H1 (cell line): Measurements from ENCODE around the gene PRIMA1. TPM values are rescaled to one million over a fixed set of nuclear protein-coding genes. Genes with fewer than 3 reads are reported as not detected.

Experiments
- CTCF ChIA-PET: fragments of 300-600 bp; sonication (Branson Sonifier 250); formaldehyde crosslinking; loops from one replicate; lab custom pipeline; 2021; ENCODE audit not compliant: partially characterized antibody; lab: Charles Lee
- POLR2A ChIA-PET: fragments of 300-600 bp; sonication (Branson Sonifier 250); formaldehyde crosslinking; loops from one replicate; lab custom pipeline; 2021; ENCODE audit warnings: inconsistent platforms; ENCODE audit not compliant: partially characterized antibody; lab: Charles Lee
- DNase-seq, 2 experiments: peaks; one replicate each; pipeline versions ENCODE4 v3.0.0 to v3.0.0-alpha.2; 2010 to 2022; ENCODE audit warnings: low spot score in 2 of 2, low read depth in 1 of 2, mixed read lengths in 1 of 2
- FAIRE-seq: peaks from 2 replicates; lab custom pipeline; 2011; peaks lifted over from hg19 to GRCh38; lab: Jason Lieb, UNC
- H2AFZ ChIP-seq: 2 replicates; pipeline ENCODE4 v1.8.1; 2012; ENCODE audit warnings: low read length, inconsistent platforms
- H2AK5ac ChIP-seq: 2 replicates; pipeline ENCODE4 v1.6.1; 2013; ENCODE audit warnings: low read depth, low read length
- H2BK120ac ChIP-seq: replicated peaks from 2 replicates; pipeline ENCODE3; 2013; ENCODE audit warnings: low read depth, low read length, inconsistent platforms
- H2BK12ac ChIP-seq: 2 replicates; pipeline ENCODE4 v1.6.1; 2013; ENCODE audit warnings: low read depth, low read length
- H2BK15ac ChIP-seq: 2 replicates; pipeline ENCODE4 v1.6.1; 2013; ENCODE audit warnings: low read length
- H2BK20ac ChIP-seq: 2 replicates; pipeline ENCODE4 v1.6.1; 2013; ENCODE audit warnings: low read length
- H2BK5ac ChIP-seq: 2 replicates; pipeline ENCODE4 v1.6.1; 2013; ENCODE audit warnings: low read depth, low read length
- H3K14ac ChIP-seq: 2 replicates; pipeline ENCODE4 v1.6.1; 2013; ENCODE audit warnings: inconsistent platforms; ENCODE audit not compliant: insufficient read length
- H3K18ac ChIP-seq: 2 replicates; pipeline ENCODE4 v1.6.1; 2013; ENCODE audit warnings: low read length; ENCODE audit errors: extremely low read depth
- H3K23ac ChIP-seq: 2 replicates; pipeline ENCODE4 v1.6.1; 2013; ENCODE audit warnings: inconsistent platforms; ENCODE audit not compliant: insufficient read length
- H3K23me2 ChIP-seq: 2 replicates; pipeline ENCODE4 v1.6.1; 2013; ENCODE audit warnings: low read depth, low read length
- H3K27ac ChIP-seq: 2 replicates; pipeline ENCODE4 v1.6.1; 2011; ENCODE audit warnings: low read depth, low read length, inconsistent platforms
- H3K27me3 ChIP-seq, 4 experiments: replicated peaks in 1 of 4; 1 replicate in 1 of 4; 2 replicates in 3 of 4; pipeline versions ENCODE4 v1.6.1 to v1.8.1; 2011 to 2013; ENCODE audit warnings: low read length in 3 of 4, mild to moderate bottlenecking in 3 of 4, inconsistent platforms in 2 of 4, mixed read lengths in 2 of 4, moderate library complexity in 1 of 4; ENCODE audit not compliant: control insufficient read depth in 3 of 4, insufficient read depth in 3 of 4; ENCODE audit errors: extremely low read depth in 1 of 4
- H3K36me3 ChIP-seq, 4 experiments: 2 replicates each; pipeline versions ENCODE4 v1.6.1 to v1.8.1; 2011 to 2013; ENCODE audit warnings: mild to moderate bottlenecking in 4 of 4, low read length in 3 of 4, moderate library complexity in 2 of 4, control low read depth in 1 of 4, inconsistent platforms in 1 of 4; ENCODE audit not compliant: insufficient read depth in 4 of 4, control insufficient read depth in 2 of 4
- H3K4ac ChIP-seq: replicated peaks from 2 replicates; pipeline ENCODE3; 2013; ENCODE audit warnings: low read length, low read depth, mixed read lengths, inconsistent platforms; ENCODE audit not compliant: insufficient read length
- H3K4me1 ChIP-seq, 4 experiments: replicated peaks in 1 of 4; 1 replicate in 1 of 4; 2 replicates in 3 of 4; pipeline versions ENCODE4 v1.6.1 to v1.8.1; 2011 to 2013; ENCODE audit warnings: low read length in 3 of 4, inconsistent platforms in 2 of 4, mixed read lengths in 1 of 4; ENCODE audit not compliant: insufficient read depth in 4 of 4, control insufficient read depth in 3 of 4
- H3K4me2 ChIP-seq, 2 experiments: 2 replicates each; pipeline versions ENCODE4 v1.6.1 to v1.8.1; 2011 to 2013; ENCODE audit warnings: low read depth in 2 of 2, low read length in 2 of 2, control low read depth in 1 of 2, inconsistent platforms in 1 of 2, mild to moderate bottlenecking in 1 of 2; ENCODE audit not compliant: insufficient read depth in 1 of 2
- H3K4me3 ChIP-seq, 4 experiments: fragments of 200-600, 300-600 bp in 1 of 4; sonication (generic), shearing (Covaris generic), sonication (Bioruptor Twin) in 1 of 4; 2 replicates each; pipeline versions ENCODE4 v1.5.1 to v1.8.1; 2011 to 2016; ENCODE audit warnings: low read length in 4 of 4, low read depth in 3 of 4, control low read depth in 2 of 4, inconsistent platforms in 2 of 4, mild to moderate bottlenecking in 2 of 4, mixed read lengths in 1 of 4, moderate library complexity in 1 of 4; ENCODE audit not compliant: insufficient read depth in 2 of 4; ENCODE audit errors: extremely low read depth in 1 of 4
- H3K56ac ChIP-seq: replicated peaks from 2 replicates; pipeline ENCODE3; 2013; ENCODE audit warnings: low read depth, mild to moderate bottlenecking, mixed read lengths, low read length, inconsistent platforms; ENCODE audit not compliant: insufficient read length
- H3K79me1 ChIP-seq: 2 replicates; pipeline ENCODE4 v1.6.1; 2013; ENCODE audit warnings: low read depth, low read length, control low read depth
- H3K79me2 ChIP-seq, 2 experiments: 2 replicates each; pipeline versions ENCODE4 v1.6.1 to v1.8.1; 2012 to 2013; ENCODE audit warnings: low read length in 2 of 2, mild to moderate bottlenecking in 2 of 2, inconsistent platforms in 1 of 2; ENCODE audit not compliant: insufficient read depth in 2 of 2, control insufficient read depth in 1 of 2
- H3K9ac ChIP-seq, 4 experiments: replicated peaks in 1 of 4; 1 replicate in 1 of 4; 2 replicates in 3 of 4; pipeline versions ENCODE4 v1.6.1 to v1.8.1; 2011 to 2013; ENCODE audit warnings: low read depth in 3 of 4, low read length in 3 of 4, control low read depth in 2 of 4, mild to moderate bottlenecking in 2 of 4, moderate library complexity in 2 of 4, inconsistent platforms in 1 of 4; ENCODE audit errors: extremely low read depth in 1 of 4
- H3K9me3 ChIP-seq, 2 experiments: 2 replicates each; pipeline versions ENCODE4 v1.6.1 to v1.8.1; 2012 to 2013; ENCODE audit warnings: mild to moderate bottlenecking in 2 of 2, moderate library complexity in 2 of 2, control low read depth in 1 of 2, inconsistent platforms in 1 of 2, low read depth in 1 of 2, low read length in 1 of 2, mixed read lengths in 1 of 2; ENCODE audit not compliant: insufficient read depth in 2 of 2
- H4K20me1 ChIP-seq, 2 experiments: replicated peaks in 1 of 2; 2 replicates each; pipeline versions ENCODE3 to v1.8.1; 2011 to 2013; ENCODE audit warnings: inconsistent platforms in 2 of 2, low read length in 2 of 2, mild to moderate bottlenecking in 1 of 2; ENCODE audit not compliant: insufficient read depth in 2 of 2, control insufficient read depth in 1 of 2
- H4K5ac ChIP-seq: 2 replicates; pipeline ENCODE4 v1.6.1; 2013; ENCODE audit warnings: low read length, low read depth, mixed read lengths, inconsistent platforms; ENCODE audit not compliant: insufficient read length
- H4K8ac ChIP-seq: 2 replicates; pipeline ENCODE4 v1.8.0; 2013; ENCODE audit warnings: mild to moderate bottlenecking, moderate library complexity, low read length, inconsistent platforms; ENCODE audit not compliant: insufficient read depth; ENCODE audit errors: extremely low read depth
- H4K91ac ChIP-seq: replicated peaks from 2 replicates; pipeline ENCODE3; 2013; ENCODE audit warnings: low read length, mixed read lengths, inconsistent platforms; ENCODE audit not compliant: insufficient read length
- HDAC2 ChIP-seq, 2 experiments: fragments of 300-600 bp in 1 of 2; sonication (generic) in 1 of 2; IDR thresholded peaks; 2 replicates each; pipeline ENCODE4 v1.6.1; 2011 to 2012; ENCODE audit warnings: low read depth in 2 of 2, low read length in 2 of 2, mild to moderate bottlenecking in 2 of 2, moderate library complexity in 2 of 2, borderline replicate concordance in 1 of 2, inconsistent platforms in 1 of 2
- MAFK ChIP-seq: IDR thresholded peaks from 2 replicates; pipeline ENCODE4 v1.6.1; 2012; ENCODE audit warnings: low read depth, mild to moderate bottlenecking, improper control_type of control experiment, low read length
- WGBS, 2 experiments: shearing (Covaris generic) in 1 of 2; methylation state at CpG; one replicate each; pipeline versions ENCODE4 v1.1.6 to v1.1.7; 2013 to 2015; ENCODE audit warnings: low lambda C conversion rate in 2 of 2, mixed read lengths in 2 of 2, inconsistent platforms in 1 of 2, low coverage in 1 of 2, missing lambda C conversion rate in 1 of 2; ENCODE audit not compliant: insufficient replicate concordance in 2 of 2, insufficient coverage in 1 of 2, insufficient read length in 1 of 2; ENCODE audit errors: extremely low coverage in 1 of 2, missing lambda C conversion rate in 1 of 2; 5-methylcytosine and 5-hydroxymethylcytosine counted together
- polyA plus RNA-seq, 7 experiments: library from polyadenylated mRNA; depleted of rRNA in 3 of 7; stranded (reverse) in 5 of 7; unstranded in 2 of 7; fragments of >200 nt in 5 of 7; fragments of 200-250 nt in 2 of 7; gene quantifications; 1 replicate in 5 of 7; 2 replicates in 1 of 7; 4 replicates in 1 of 7; pipeline versions ENCODE4 v1.2.1 to v1.2.3, GENCODE V29; 2011 to 2013; ENCODE audit warnings: missing spikeins in 2 of 7, mixed read lengths in 2 of 7
- total RNA-seq: library from RNA; stranded (reverse); fragmentation: NEBNext Ultra II Directional; extraction: Animal tissue kit (Norgen Biotek cat#: 25700); gene quantifications from 2 replicates; pipeline ENCODE4 v1.2.1, GENCODE V29; 2021

PRIMA1 gene
- total and polyA plus RNA-seq, 2 of the 8 experiments (the other 6 are each of a cell fraction or from before 2014, with no cell fraction given), result 2.8 to 4.5 TPM

GRCh38 chr14:93765970-93766369 lies 22.3 kb downstream of the PRIMA1 start:
- FAIRE-seq (no peak), DNase-seq (no peak)
- no peaks in the 10 kb centered on the region for H3K9me3 ChIP-seq
- no peak overlapping the region for H2BK12ac ChIP-seq
- H2BK20ac ChIP-seq, result no peak overlapping the region
- H3K56ac ChIP-seq, result no peak overlapping the region
- 83% methylated on average over 3 of the region's 3 CpGs; no CpG with 5 or more reads in 1 of the 2 experiments for WGBS, 2 experiments
- no peak overlapping the region for H3K9ac ChIP-seq
- H3K4me3 ChIP-seq, result no peak overlapping the region
- H3K27me3 ChIP-seq, result no peaks in the 10 kb centered on the region
- no peak overlapping the region for H3K14ac ChIP-seq
- no peak overlapping the region for H3K18ac ChIP-seq
- CTCF ChIA-PET, result no interaction called here
- H2AFZ ChIP-seq, result no peak overlapping the region
- no peak overlapping the region for H4K91ac ChIP-seq
- H4K8ac ChIP-seq, result no peak overlapping the region
- no peaks in the 10 kb centered on the region for H4K20me1 ChIP-seq
- H2AK5ac ChIP-seq, result no peak overlapping the region
- H3K4me2 ChIP-seq, result no peak overlapping the region
- POLR2A ChIA-PET, result no interaction called here
- H3K79me2 ChIP-seq, result no peaks in the 10 kb centered on the region
- no peak overlapping the region for H2BK5ac ChIP-seq
- no peaks in the 10 kb centered on the region; a peak in 1 of 7 replicates for H3K4me1 ChIP-seq
- no peak overlapping the region for H2BK15ac ChIP-seq
- H3K23ac ChIP-seq, result no peak overlapping the region
- no peaks in the 10 kb centered on the region for H3K79me1 ChIP-seq
- no peak overlapping the region for H4K5ac ChIP-seq
- no peaks in the 10 kb centered on the region for H3K36me3 ChIP-seq
- H3K27ac ChIP-seq, result no peak overlapping the region
- no peak overlapping the region for H3K4ac ChIP-seq
- no peak overlapping the region for H2BK120ac ChIP-seq
- no peaks in the 10 kb centered on the region for H3K23me2 ChIP-seq
- TF ChIP-seq MAFK, result no peak
- no peak for TF ChIP-seq HDAC2 (IDR thresholded peaks at IDR 0.05; ENCODE audit: borderline replicate concordance in 1 of 2, low read depth in 2 of 2, low read length in 2 of 2)
